Astrocyte of the cerebellum (primary cell): ENCODE measurements around the gene ZNF329.

Source experiments
- DNase-seq: peaks from one replicate; pipeline ENCODE4 v3.0.0-alpha.2; 2011; ENCODE audit warnings: low read depth
- H3K4me3 ChIP-seq: 2 replicates; pipeline ENCODE4 v1.5.1; 2011; ENCODE audit warnings: mild to moderate bottlenecking, low read depth, low read length, moderate library complexity
- CTCF ChIP-seq: IDR thresholded peaks from 2 replicates; pipeline ENCODE4 v1.5.1; 2012; ENCODE audit warnings: low read length, low read depth, moderate library complexity, mild to moderate bottlenecking; ENCODE audit errors: missing control alignments
- in situ Hi-C: cut with HindIII; loops from 2 replicates; pipeline ENCODE4 v1.10.0; 2017; ENCODE audit warnings: low sequenced_read_pairs

Gene ZNF329

DNA sequence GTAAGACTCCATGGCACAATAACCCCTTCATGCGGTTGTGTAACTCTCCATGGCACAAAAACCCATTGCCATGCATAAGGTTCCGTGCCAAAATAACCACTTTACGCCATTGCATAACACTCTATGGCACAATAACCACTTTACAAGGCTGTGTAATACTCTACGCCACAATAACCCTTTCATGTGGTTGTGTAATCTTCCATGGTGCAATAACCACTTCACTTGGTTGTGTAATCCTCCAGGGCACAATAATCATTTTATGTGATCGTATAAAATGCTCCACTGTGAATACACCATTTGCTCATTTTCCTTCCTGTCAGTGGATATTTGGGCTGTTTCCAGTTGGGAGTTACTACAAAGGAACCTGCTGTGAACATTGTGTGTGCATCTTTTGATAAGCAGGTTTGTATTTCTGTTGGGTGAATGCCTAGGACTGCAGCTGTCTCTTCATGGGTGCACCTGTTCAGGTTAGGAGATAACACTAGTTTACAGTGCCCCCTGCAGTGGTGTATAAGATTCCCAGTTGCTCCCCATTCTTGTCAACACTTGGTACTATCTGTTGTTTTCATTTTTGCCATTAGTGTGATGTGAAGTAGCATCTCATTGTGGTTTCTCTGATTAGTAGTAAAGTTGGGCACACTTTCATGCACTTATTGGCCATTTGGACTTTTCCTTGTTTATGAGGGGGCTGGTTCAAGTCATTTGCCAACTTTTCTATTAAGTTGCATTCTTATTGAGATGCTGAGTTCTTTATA is 31.4 kb downstream of the ZNF329 start:
- H3K4me3 ChIP-seq = no peak overlapping the region
- DNase-seq = no peak
- TF ChIP-seq CTCF = no peak
- in situ Hi-C loops = no loop called here

DNA sequence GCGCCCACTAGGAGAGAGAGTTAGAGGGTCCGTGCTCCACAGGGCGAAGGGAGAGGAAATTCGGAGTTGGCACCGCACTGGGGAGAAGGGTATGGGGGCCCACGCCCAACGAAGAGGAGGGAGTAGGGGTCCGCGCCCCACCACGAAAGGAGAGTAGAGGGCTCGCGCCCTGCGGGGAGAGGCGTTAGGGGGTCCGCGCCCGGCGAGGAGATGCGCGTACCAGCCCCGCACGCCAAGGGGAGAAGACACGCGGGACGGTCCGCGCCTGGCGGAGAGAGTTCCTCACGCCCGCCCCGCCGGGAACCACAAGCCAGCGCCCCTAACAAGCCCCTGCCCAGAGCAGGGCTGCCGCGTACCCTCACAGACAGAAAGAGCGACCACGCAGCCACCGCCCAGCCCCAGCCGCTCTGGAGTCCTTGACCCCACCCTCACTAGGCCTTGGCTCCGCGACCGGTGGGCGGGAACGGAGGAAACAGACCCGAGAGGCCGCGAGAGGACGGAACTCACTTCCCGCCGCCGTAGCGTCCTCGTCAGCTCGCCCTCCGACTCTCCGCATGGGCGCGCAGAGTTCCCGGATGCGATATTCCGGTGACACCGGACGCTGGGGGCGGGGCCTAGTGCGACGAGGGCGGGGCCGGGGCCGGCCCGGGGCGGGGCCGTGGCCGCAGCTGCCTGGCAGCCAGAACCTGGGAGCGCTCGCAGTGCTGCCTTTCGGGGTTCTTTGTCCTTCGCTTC is 32.6 kb downstream of the ZNF329 start:
- no peak overlapping the region for H3K4me3 ChIP-seq
- in situ Hi-C loops = no loop called here
- DNase-seq = no peak
- TF ChIP-seq CTCF = no peak

GRCh38 chr19:58108546-58108817 is 42.1 kb downstream of the ZNF329 start:
- H3K4me3 ChIP-seq = no peak overlapping the region
- no peak for TF ChIP-seq CTCF
- DNase-seq = no peak
- in situ Hi-C loops = no loop called here

- in situ Hi-C loops = no loop called here
- no peak overlapping the region for H3K4me3 ChIP-seq
- no peak for DNase-seq
- TF ChIP-seq CTCF = no peak
These were observed 42.6 kb downstream of the ZNF329 start for GRCh38 chr19:58107778-58108545.

- no peak for DNase-seq
- H3K4me3 ChIP-seq = peak overlapping the region; percentile 96
- TF ChIP-seq CTCF = no peak
- in situ Hi-C loops = no loop called here
These were observed 51.9 kb downstream of the ZNF329 start for GRCh38 chr19:58098682-58098998.

- peak; percentile 95 for DNase-seq
- no peak for TF ChIP-seq CTCF
- peak within 1 kb of the TSS; percentile 96 for H3K4me3 ChIP-seq
- in situ Hi-C loops = no loop called here
These were observed 52.6 kb downstream of the ZNF329 start, which contains the start of gene ZSCAN18 for GRCh38 chr19:58097781-58098681. TSS of gene ZSCAN18 (minus strand) at chr19:58098231. CDS start at chr19:58090267, 7,964 bp downstream.
